HUES48 (cell line): ENCODE data around the gene BMP8A.

Source experiments
- H3K27ac ChIP-seq: one replicate; pipeline ENCODE4 v1.7.0; 2013; ENCODE audit warnings: low read depth, low read length, inconsistent platforms
- H3K27me3 ChIP-seq: 2 replicates; pipeline ENCODE4 v1.6.1; 2013; ENCODE audit warnings: mild to moderate bottlenecking, low read length; ENCODE audit not compliant: control insufficient read depth, insufficient read depth
- H3K36me3 ChIP-seq: 2 replicates; pipeline ENCODE4 v1.6.1; 2013; ENCODE audit warnings: low read length; ENCODE audit not compliant: control insufficient read depth, insufficient read depth
- H3K4me1 ChIP-seq: 2 replicates; pipeline ENCODE4 v1.6.1; 2013; ENCODE audit warnings: mild to moderate bottlenecking, low read length; ENCODE audit not compliant: control insufficient read depth, insufficient read depth
- H3K4me3 ChIP-seq: 2 replicates; pipeline ENCODE4 v1.5.1; 2013; ENCODE audit warnings: mild to moderate bottlenecking, low read depth, low read length
- H3K9ac ChIP-seq: 2 replicates; pipeline ENCODE4 v1.6.1; 2013; ENCODE audit warnings: mild to moderate bottlenecking, low read depth, low read length, moderate library complexity
- H3K9me3 ChIP-seq: 2 replicates; pipeline ENCODE4 v1.6.1; 2013; ENCODE audit warnings: low read length; ENCODE audit not compliant: control insufficient read depth, insufficient read depth

Gene BMP8A

DNA sequence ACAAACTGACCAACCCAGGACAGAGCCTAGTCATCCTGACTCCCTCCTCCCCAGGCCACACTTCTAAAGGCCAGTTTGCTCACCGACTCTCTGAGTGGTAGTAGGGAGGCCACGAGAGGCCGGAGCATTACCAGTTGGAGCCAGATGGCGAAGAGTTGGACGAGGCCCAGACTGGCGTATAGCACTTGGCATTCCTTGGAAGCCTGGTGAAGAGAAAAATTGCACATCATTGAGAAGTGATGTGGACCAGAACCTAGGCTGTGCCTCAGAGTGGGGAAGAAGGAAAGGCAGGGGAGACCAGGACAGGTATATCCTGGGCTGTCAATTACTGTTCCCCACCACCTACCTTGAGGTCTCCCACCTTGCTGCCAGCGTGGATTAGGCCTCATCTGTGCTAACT lies 72.9 kb downstream of the BMP8A start:
- no peak overlapping the region for H3K4me3 ChIP-seq
- no peaks in the 10 kb centered on the region for H3K4me1 ChIP-seq
- no peaks in the 10 kb centered on the region for H3K27me3 ChIP-seq
- no peak overlapping the region for H3K9ac ChIP-seq
- no peak overlapping the region for H3K27ac ChIP-seq
- peaks cover 91% of the 10 kb centered on the region for H3K36me3 ChIP-seq
- no peaks in the 10 kb centered on the region for H3K9me3 ChIP-seq

DNA sequence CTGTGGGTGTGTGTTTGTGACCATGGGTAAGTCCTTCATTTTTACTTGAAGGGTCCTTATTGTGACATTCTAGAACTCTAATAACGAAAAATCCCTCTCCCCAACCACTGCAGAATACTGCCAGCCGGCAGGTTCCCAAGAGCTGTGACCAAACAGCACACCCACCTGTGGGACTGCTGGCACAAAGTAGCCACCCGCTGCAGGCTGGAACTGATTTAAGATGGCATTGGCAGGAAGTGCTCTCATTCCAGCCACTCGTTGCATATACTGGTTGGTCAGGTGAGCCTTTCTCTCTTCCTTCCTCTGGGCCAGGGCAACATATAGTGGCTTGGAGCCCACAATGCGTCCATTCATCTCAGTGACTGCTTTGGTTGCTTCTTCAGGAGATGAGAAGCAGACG lies 73.5 kb downstream of the BMP8A start:
- H3K27ac ChIP-seq, result no peak overlapping the region
- no peak overlapping the region for H3K9ac ChIP-seq
- no peaks in the 10 kb centered on the region for H3K4me1 ChIP-seq
- H3K4me3 ChIP-seq, result no peak overlapping the region
- no peaks in the 10 kb centered on the region for H3K27me3 ChIP-seq
- peaks cover 96% of the 10 kb centered on the region for H3K36me3 ChIP-seq
- H3K9me3 ChIP-seq, result no peaks in the 10 kb centered on the region

DNA sequence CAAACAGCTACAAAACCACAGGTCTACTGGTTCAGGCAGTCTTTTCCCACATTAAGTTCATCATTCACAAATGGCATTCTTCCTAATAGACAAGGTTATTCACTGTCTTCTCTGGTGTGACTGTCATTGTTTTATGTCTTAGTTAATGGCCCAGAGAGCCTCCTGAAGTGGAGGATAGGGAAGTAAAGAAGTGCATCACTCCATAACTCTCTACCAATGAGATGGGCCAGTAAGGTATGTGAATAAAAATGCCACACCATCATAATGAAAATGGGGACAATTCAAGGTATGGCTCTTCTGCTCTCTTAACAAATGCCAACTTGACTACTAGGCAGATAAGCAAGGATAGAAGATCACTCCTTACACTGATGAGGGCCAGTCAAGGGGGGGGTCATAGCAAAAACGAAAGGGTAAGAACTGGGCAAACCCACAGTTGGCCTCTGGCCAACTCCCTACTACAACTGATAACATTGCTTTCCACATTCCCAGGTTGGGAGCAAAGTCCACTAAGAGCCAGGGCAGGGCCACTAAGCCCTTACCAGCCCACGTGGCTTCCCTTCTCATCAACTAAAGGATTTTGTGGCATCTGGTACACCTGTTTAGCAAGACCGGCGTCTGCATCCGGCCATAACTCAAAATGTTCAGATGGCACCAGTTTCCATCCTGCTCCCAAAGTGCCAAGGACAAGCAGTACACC lies 75.2 kb downstream of the BMP8A start:
- no peaks in the 10 kb centered on the region for H3K9me3 ChIP-seq
- no peaks in the 10 kb centered on the region for H3K4me1 ChIP-seq
- no peak overlapping the region for H3K9ac ChIP-seq
- no peak overlapping the region for H3K4me3 ChIP-seq
- peaks cover 96% of the 10 kb centered on the region for H3K36me3 ChIP-seq
- no peaks in the 10 kb centered on the region for H3K27me3 ChIP-seq
- no peak overlapping the region for H3K27ac ChIP-seq

DNA sequence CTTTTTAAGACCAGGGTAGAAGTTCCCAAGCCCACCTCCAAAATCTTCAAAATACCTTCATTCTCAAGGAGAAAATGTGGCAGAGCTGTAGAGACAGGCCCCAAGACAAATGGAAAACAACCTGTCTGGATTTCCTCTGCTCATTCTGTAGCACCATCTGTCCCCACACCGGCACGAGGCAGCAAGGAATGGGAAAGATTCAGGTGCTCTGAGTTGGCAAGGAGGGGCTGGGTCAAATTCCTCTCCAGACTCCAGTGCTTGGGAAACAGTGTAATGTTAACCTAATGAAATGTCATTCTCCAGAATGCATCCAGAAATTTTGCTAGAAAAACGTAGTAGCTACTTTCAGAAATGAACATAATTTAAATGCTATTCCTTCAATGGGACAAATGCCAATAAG lies 75.9 kb downstream of the BMP8A start:
- no peaks in the 10 kb centered on the region for H3K27me3 ChIP-seq
- H3K27ac ChIP-seq, result no peak overlapping the region
- H3K9ac ChIP-seq, result no peak overlapping the region
- H3K9me3 ChIP-seq, result no peaks in the 10 kb centered on the region
- H3K4me3 ChIP-seq, result no peak overlapping the region
- H3K36me3 ChIP-seq, result peaks cover 96% of the 10 kb centered on the region
- no peaks in the 10 kb centered on the region for H3K4me1 ChIP-seq

DNA sequence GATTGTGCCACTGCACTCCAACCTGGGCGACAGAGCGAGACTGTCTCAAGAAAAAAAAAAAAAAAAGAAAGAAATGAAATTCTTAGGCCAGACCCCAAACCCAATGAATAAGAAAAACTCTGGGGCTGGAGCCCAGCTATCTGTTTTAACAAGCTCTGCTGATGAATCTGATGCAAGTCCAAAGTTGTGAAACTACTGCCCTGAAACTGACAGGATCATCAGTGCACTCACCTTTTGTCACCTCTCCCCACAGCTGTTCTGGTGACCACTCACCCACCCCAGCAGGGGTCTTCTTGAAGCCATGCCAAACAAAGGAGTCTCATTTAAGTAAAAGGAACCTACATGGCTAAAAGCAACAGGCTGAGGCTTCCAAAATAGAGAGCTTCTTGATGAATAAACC lies 76.8 kb downstream of the BMP8A start:
- Histone ChIP-seq H3K4me1 (no peaks in the 10 kb centered on the region), H3K9ac (no peak overlapping the region), H3K27ac (no peak overlapping the region), H3K9me3 (no peaks in the 10 kb centered on the region), H3K4me3 (no peak overlapping the region), H3K36me3 (peaks cover 96% of the 10 kb centered on the region), H3K27me3 (no peaks in the 10 kb centered on the region)

DNA sequence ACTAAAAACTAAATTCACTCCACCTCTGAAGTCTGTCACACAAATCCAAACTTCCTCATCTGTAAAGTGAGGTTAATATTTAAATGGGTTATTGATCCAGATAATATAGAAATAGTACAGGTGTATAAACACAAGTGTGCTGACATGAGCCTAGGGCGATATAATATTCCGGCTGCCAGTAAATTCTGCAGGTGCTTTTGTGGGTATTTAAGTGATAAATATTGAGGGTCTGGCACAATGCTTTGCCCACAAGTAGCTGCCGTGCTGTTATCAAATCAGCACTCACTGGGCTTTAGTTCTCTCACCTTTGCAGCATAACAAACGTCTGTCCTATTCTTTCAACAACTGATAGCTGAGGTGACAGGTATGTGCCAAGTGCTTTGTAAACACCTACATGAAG lies 77.6 kb downstream of the BMP8A start:
- no peak overlapping the region for H3K4me3 ChIP-seq
- H3K36me3 ChIP-seq, result peaks cover 94% of the 10 kb centered on the region
- no peak overlapping the region for H3K9ac ChIP-seq
- H3K9me3 ChIP-seq, result no peaks in the 10 kb centered on the region
- no peaks in the 10 kb centered on the region for H3K4me1 ChIP-seq
- no peak overlapping the region for H3K27ac ChIP-seq
- H3K27me3 ChIP-seq, result no peaks in the 10 kb centered on the region

DNA sequence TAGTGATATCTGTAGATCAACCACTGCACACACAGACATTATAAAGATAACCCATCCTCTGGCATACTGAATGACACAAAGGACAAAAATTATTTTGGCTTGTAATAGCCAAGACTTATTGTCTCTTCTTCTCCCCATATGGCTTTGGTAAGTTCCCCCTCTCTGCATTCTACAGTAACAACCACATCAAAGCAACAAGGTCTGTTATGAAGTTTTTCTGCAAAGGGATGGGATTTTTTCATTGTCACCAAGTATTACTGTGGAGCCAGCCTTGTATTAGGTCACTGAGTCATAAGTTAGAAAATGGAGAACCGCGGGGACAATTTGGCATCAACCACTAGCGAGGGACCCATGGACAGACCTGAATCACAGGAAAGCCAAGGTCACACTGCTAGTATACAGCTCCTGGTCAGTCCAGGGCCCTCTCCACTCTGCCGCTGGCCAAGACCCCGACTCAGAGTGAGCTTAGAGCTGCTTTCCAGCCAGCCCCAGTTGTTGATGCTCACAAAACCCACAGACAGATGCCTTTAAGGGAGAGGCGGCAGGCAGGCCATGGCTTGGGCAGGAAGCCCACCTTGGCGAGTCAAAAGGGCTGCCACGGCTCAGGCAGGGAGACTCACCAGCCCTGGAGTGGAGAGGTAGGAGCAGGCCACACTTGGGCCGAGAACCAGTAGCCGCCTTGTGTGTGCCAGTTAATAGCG lies 79.2 kb downstream of the BMP8A start:
- Histone ChIP-seq H3K9me3 (no peaks in the 10 kb centered on the region), H3K27me3 (no peaks in the 10 kb centered on the region), H3K27ac (no peak overlapping the region), H3K9ac (no peak overlapping the region), H3K36me3 (peaks cover 93% of the 10 kb centered on the region), H3K4me1 (peaks cover 11% of the 10 kb centered on the region; the same call in 1 of the 2 replicates), H3K4me3 (no peak overlapping the region)

DNA sequence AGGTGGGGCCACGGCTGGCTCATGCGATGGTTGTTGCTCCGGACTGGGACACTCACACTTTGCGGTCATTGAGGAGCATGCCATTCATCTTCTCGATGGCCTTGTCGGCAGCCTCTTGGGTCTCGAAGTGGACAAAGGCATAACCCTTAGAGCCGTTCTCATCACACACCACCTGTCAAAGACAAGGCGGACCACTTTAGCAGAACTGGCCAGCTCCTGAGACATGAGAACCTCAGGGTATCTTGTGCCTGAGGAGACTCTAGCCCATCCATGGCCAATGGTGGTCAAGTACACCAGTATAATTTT lies 79.7 kb downstream of the BMP8A start:
- Histone ChIP-seq H3K27me3 (no peaks in the 10 kb centered on the region), H3K4me3 (no peak overlapping the region), H3K4me1 (peaks cover 11% of the 10 kb centered on the region; the same call in 1 of the 2 replicates), H3K36me3 (peaks cover 88% of the 10 kb centered on the region), H3K27ac (no peak overlapping the region), H3K9ac (no peak overlapping the region), H3K9me3 (no peaks in the 10 kb centered on the region)

DNA sequence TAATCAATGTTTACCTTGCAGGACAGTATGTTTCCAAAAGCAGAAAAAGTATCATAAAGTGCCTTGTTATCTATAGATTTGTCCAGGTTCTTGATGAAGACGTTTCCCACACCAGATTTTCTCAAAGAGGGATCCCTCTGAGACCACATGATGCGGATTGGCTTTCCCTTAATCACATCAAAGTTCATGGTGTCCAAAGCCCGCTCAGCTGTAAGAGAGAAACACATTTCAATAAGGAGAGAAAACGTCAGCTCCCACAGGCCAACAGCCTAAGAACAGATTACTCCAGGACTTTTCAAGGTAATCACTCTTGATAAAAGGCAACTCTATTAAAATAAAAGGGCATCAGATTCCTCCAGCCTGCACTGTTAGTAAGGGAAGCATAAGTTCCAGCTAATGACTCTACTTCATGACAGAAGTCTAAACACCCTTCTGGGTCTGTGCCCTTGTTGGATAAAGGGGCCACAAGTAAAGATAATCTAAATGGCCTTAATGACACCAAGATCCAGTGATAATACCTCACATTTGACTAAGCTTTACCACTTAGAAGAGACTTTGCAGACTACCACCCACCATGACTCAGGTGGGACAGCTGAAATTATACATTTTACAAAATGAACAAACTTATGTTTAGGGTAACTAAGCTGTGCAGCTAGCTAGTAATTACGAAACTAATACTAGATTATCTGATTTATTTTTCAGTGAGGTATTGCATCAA lies 81.1 kb downstream of the BMP8A start:
- peaks cover 74% of the 10 kb centered on the region for H3K36me3 ChIP-seq
- no peaks in the 10 kb centered on the region for H3K9me3 ChIP-seq
- no peak overlapping the region for H3K27ac ChIP-seq
- H3K4me1 ChIP-seq, result peaks cover 11% of the 10 kb centered on the region; the same call in 1 of the 2 replicates
- H3K9ac ChIP-seq, result no peak overlapping the region
- H3K27me3 ChIP-seq, result no peaks in the 10 kb centered on the region
- H3K4me3 ChIP-seq, result no peak overlapping the region

DNA sequence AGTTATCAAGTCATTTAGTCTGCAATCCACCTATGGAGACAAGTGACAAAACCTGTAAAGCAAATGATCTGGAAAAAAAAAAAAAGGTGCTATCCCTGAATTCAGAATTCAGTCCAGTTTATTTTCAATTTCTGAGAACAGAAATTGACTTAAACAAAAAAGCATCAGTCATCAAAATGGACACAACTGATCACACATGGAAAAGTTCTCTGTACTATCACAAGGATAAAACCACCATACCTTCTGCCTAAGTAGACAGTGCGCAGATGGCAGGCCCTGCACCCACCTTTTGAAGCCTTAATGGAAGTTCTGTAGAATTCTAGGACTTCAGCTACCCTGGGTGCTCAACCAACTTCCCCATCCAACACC lies 81.6 kb downstream of the BMP8A start:
- Histone ChIP-seq H3K4me3 (no peak overlapping the region), H3K9ac (no peak overlapping the region), H3K36me3 (peaks cover 70% of the 10 kb centered on the region), H3K4me1 (peaks cover 11% of the 10 kb centered on the region; the same call in 1 of the 2 replicates), H3K9me3 (no peaks in the 10 kb centered on the region), H3K27ac (no peak overlapping the region), H3K27me3 (no peaks in the 10 kb centered on the region)
